WI38 (cell line): ENCODE measurements around the gene DNM1.

Source experiments
- H3K4me3 ChIP-seq: 2 replicates; pipeline ENCODE4 v1.5.1; 2011; ENCODE audit warnings: low read depth, mild to moderate bottlenecking, control low read depth, low read length
- CTCF ChIP-seq: IDR thresholded peaks from 2 replicates; pipeline ENCODE4 v1.5.1; 2012; ENCODE audit warnings: low read depth, mild to moderate bottlenecking, control low read depth, low read length

Gene DNM1

GRCh38 chr9:128187361-128187760 is 15.8 kb upstream of the DNM1 start:
- no peak overlapping the region for H3K4me3 ChIP-seq
- TF ChIP-seq CTCF, result no peak

- no peak for TF ChIP-seq CTCF
- no peak overlapping the region for H3K4me3 ChIP-seq
Observed at GRCh38 chr9:128188209-128188608, 15.0 kb upstream of the DNM1 start.

GRCh38 chr9:128190013-128190412 is 13.2 kb upstream of the DNM1 start:
- no peak for TF ChIP-seq CTCF
- no peak overlapping the region for H3K4me3 ChIP-seq

GRCh38 chr9:128190516-128191405 is 12.4 kb upstream of the DNM1 start:
- TF ChIP-seq CTCF, result no peak
- H3K4me3 ChIP-seq, result peak overlapping the region; percentile 87

GRCh38 chr9:128191406-128192046 is 11.7 kb upstream of the DNM1 start, which contains the start of gene CIZ1:
CIZ1 (minus strand) TSS chr9:128191572; CDS start chr9:128190857, 715 bp downstream.
- peak; percentile 66 for TF ChIP-seq CTCF

GRCh38 chr9:128192601-128193371 is 10.4 kb upstream of the DNM1 start:
- TF ChIP-seq CTCF, result peak; percentile 6; the same call in 1 of the 2 replicates
- H3K4me3 ChIP-seq, result no peak overlapping the region; the same call in 1 of the 2 replicates

More at GRCh38 chr9:128191406-128192046, 11.7 kb upstream of the DNM1 start, which contains the start of gene CIZ1:
- peak within 1 kb of the TSS; percentile 87 for H3K4me3 ChIP-seq
